ENCODE results near the gene DTYMK. TPM values are rescaled to one million over a fixed set of nuclear protein-coding genes. Genes with fewer than 3 reads are reported as not detected.

The DTYMK gene
- total and polyA plus RNA-seq, 2 of the 8 experiments (the other 6 are each of a cell fraction or from before 2014, with no cell fraction given): 58.3 to 69.9 TPM

GRCh38 chr2:241637018-241637794, 49.4 kb downstream of the DTYMK start, which contains the start of the genes ATG4B and THAP4 (continued):
- TF ChIP-seq KDM4A (IDR thresholded peaks at IDR 0.05; ENCODE audit: low read depth, low read length, severe bottlenecking): peak; percentile 100
- no peak for TF ChIP-seq CEBPB (IDR thresholded peaks at IDR 0.05; ENCODE audit: low read depth, low read length)
- TF ChIP-seq RNF2 (IDR thresholded peaks at IDR 0.05; ENCODE audit: borderline replicate concordance, low read depth, low read length, missing control alignments, poor library complexity, severe bottlenecking): no peak
- TF ChIP-seq SIN3A (conservative IDR thresholded peaks at IDR 0.05 in 1 of 2, IDR thresholded peaks at IDR 0.05 in 1 of 2; ENCODE audit: low read depth in 1 of 2, low read length in 2 of 2): peak; percentile 77 to 88; a peak in 2 of 4 replicates
- TF ChIP-seq SP1 (IDR thresholded peaks at IDR 0.05; ENCODE audit: low read depth, low read length): peak; percentile 44; the same call in 1 of the 2 replicates
- TF ChIP-seq BCL11A (IDR thresholded peaks at IDR 0.05; ENCODE audit: low read depth in 2 of 2, low read length in 2 of 2): no peak
- no peak for TF ChIP-seq RFX5 (IDR thresholded peaks at IDR 0.05; ENCODE audit: borderline replicate concordance, low read depth, low read length)
- no peak for TF ChIP-seq KDM1A (IDR thresholded peaks at IDR 0.05; ENCODE audit: borderline replicate concordance, low read length)
- TF ChIP-seq TBP (IDR thresholded peaks at IDR 0.05; ENCODE audit: low read depth, low read length): peak; percentile 81; the same call in 1 of the 2 replicates
- peak; percentile 99 for TF ChIP-seq YY1 (IDR thresholded peaks at IDR 0.05; ENCODE audit: low read depth, low read length)
- TF ChIP-seq CHD1 (IDR thresholded peaks at IDR 0.05; ENCODE audit: low read depth, low read length): no peak; the same call in 1 of the 2 replicates
- no peak for TF ChIP-seq POU5F1 (IDR thresholded peaks at IDR 0.05; ENCODE audit: low read depth, low read length)
- no peak for TF ChIP-seq ZNF274 (IDR thresholded peaks at IDR 0.05; ENCODE audit: borderline replicate concordance, extremely low read depth, low read length)
- no peak for TF ChIP-seq MAFK (IDR thresholded peaks at IDR 0.05; ENCODE audit: low read depth, low read length)
- no peak for TF ChIP-seq EZH2 (IDR thresholded peaks at IDR 0.05; ENCODE audit: low read depth, low read length, severe bottlenecking)
- no peak for TF ChIP-seq RAD21 (IDR thresholded peaks at IDR 0.05 in 1 of 2, conservative IDR thresholded peaks at IDR 0.05 in 1 of 2; ENCODE audit: low read depth in 2 of 2, low read length in 2 of 2)
- peak; percentile 61; the same call in 1 of the 2 replicates for TF ChIP-seq BACH1 (IDR thresholded peaks at IDR 0.05; ENCODE audit: low read length)
- peak; percentile 25 for TF ChIP-seq NANOG (IDR thresholded peaks at IDR 0.05; ENCODE audit: insufficient read depth, low read depth, low read length, poor library complexity, severe bottlenecking)
- TF ChIP-seq GABPA (IDR thresholded peaks at IDR 0.05; ENCODE audit: borderline replicate concordance, insufficient read depth, low read length): peak; percentile 43; the same call in 1 of the 2 replicates
- TF ChIP-seq, protein P1, sequence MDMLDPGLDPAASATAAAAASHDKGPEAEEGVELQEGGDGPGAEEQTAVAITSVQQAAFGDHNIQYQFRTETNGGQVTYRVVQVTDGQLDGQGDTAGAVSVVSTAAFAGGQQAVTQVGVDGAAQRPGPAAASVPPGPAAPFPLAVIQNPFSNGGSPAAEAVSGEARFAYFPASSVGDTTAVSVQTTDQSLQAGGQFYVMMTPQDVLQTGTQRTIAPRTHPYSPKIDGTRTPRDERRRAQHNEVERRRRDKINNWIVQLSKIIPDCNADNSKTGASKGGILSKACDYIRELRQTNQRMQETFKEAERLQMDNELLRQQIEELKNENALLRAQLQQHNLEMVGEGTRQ (IDR thresholded peaks at IDR 0.05; ENCODE audit: low read length): no peak
- peak; percentile 75 for TF ChIP-seq KDM5A (IDR thresholded peaks at IDR 0.05; ENCODE audit: low read length)
- no peak for TF ChIP-seq FOSL1 (IDR thresholded peaks at IDR 0.05; ENCODE audit: insufficient read depth, low read depth, low read length)
